Duodenal mucosa (tissue), 2 donors: Measurements from ENCODE around the gene ATXN10.

Source experiments
- H3K27ac ChIP-seq: one replicate; pipeline ENCODE4 v1.7.0; 2013; ENCODE audit warnings: low read depth, low read length
- H3K27me3 ChIP-seq, 2 donors: one replicate each; pipeline ENCODE4 v1.7.0; 2013; ENCODE audit warnings: low read length in 2 of 2, control low read depth in 1 of 2; ENCODE audit not compliant: insufficient read depth in 2 of 2, control insufficient read depth in 1 of 2
- H3K36me3 ChIP-seq, 2 donors: one replicate each; pipeline ENCODE4 v1.7.0; 2013; ENCODE audit warnings: low read length in 2 of 2, control low read depth in 1 of 2; ENCODE audit not compliant: insufficient read depth in 2 of 2, control insufficient read depth in 1 of 2
- H3K4me1 ChIP-seq, 2 donors: one replicate each; pipeline ENCODE4 v1.7.0; 2013; ENCODE audit warnings: low read length in 2 of 2, control low read depth in 1 of 2; ENCODE audit not compliant: insufficient read depth in 2 of 2, control insufficient read depth in 1 of 2
- H3K4me3 ChIP-seq, 2 donors: one replicate each; pipeline ENCODE4 v1.7.0; 2013; ENCODE audit warnings: low read length in 2 of 2, low read depth in 1 of 2
- H3K9ac ChIP-seq, 2 donors: one replicate each; pipeline ENCODE4 v1.7.0; 2013; ENCODE audit warnings: low read length in 2 of 2, low read depth in 1 of 2
- H3K9me3 ChIP-seq, 2 donors: one replicate each; pipeline ENCODE4 v1.7.0; 2013; ENCODE audit warnings: low read length in 2 of 2, control low read depth in 1 of 2; ENCODE audit not compliant: control insufficient read depth in 1 of 2

The ATXN10 gene

GRCh38 chr22:45842291-45842991, 170.8 kb downstream of the ATXN10 start:
- Histone ChIP-seq H3K9ac (no peak overlapping the region), H3K4me3 (no peak overlapping the region), H3K9me3 (no peaks in the 10 kb centered on the region), H3K4me1 (no peaks in the 10 kb centered on the region), H3K27me3 (no peaks in the 10 kb centered on the region), H3K27ac (no peak overlapping the region), H3K36me3 (peaks cover 0 to 21% of the 10 kb centered on the region in 2 donors)

- peaks cover 0 to 21% of the 10 kb centered on the region in 2 donors for H3K36me3 ChIP-seq
- no peaks in the 10 kb centered on the region for H3K4me1 ChIP-seq
- H3K27me3 ChIP-seq, result no peaks in the 10 kb centered on the region
- no peaks in the 10 kb centered on the region for H3K9me3 ChIP-seq
- no peak overlapping the region for H3K9ac ChIP-seq
- no peak overlapping the region for H3K27ac ChIP-seq
- H3K4me3 ChIP-seq, result no peak overlapping the region
Observed at GRCh38 chr22:45843031-45843430, 171.4 kb downstream of the ATXN10 start.

- Histone ChIP-seq H3K36me3 (peaks cover 0 to 23% of the 10 kb centered on the region in 2 donors), H3K9me3 (no peaks in the 10 kb centered on the region), H3K27ac (no peak overlapping the region), H3K4me1 (no peaks in the 10 kb centered on the region), H3K9ac (no peak overlapping the region), H3K27me3 (no peaks in the 10 kb centered on the region), H3K4me3 (no peak overlapping the region)
Observed at GRCh38 chr22:45843986-45844385, 172.4 kb downstream of the ATXN10 start.

- Histone ChIP-seq H3K36me3 (peaks cover 0 to 24% of the 10 kb centered on the region in 2 donors), H3K4me1 (no peaks in the 10 kb centered on the region), H3K9ac (no peak overlapping the region), H3K9me3 (no peaks in the 10 kb centered on the region), H3K4me3 (no peak overlapping the region), H3K27ac (no peak overlapping the region), H3K27me3 (no peaks in the 10 kb centered on the region)
Observed at GRCh38 chr22:45845076-45845487, 173.4 kb downstream of the ATXN10 start.

GRCh38 chr22:45846952-45847351, 175.3 kb downstream of the ATXN10 start:
- Histone ChIP-seq H3K36me3 (peaks cover under 1 to 26% of the 10 kb centered on the region in 2 donors), H3K4me3 (no peak overlapping the region), H3K9me3 (peaks cover 2 to 5% of the 10 kb centered on the region in 2 donors), H3K4me1 (no peaks in the 10 kb centered on the region), H3K27ac (no peak overlapping the region), H3K27me3 (no peaks in the 10 kb centered on the region), H3K9ac (no peak overlapping the region)

GRCh38 chr22:45848904-45849303, 177.3 kb downstream of the ATXN10 start:
- H3K36me3 ChIP-seq, result peaks cover 10 to 24% of the 10 kb centered on the region in 2 donors

GRCh38 chr22:45852826-45853225, 181.2 kb downstream of the ATXN10 start:
- H3K4me3 ChIP-seq, result no peak overlapping the region
- H3K9ac ChIP-seq, result no peak overlapping the region
- peaks cover 13 to 20% of the 10 kb centered on the region in 2 donors for H3K36me3 ChIP-seq
- H3K4me1 ChIP-seq, result no peaks in the 10 kb centered on the region
- no peaks in the 10 kb centered on the region for H3K27me3 ChIP-seq
- H3K27ac ChIP-seq, result no peak overlapping the region
- H3K9me3 ChIP-seq, result peaks cover 12 to 17% of the 10 kb centered on the region in 2 donors

More at GRCh38 chr22:45848904-45849303, 177.3 kb downstream of the ATXN10 start:
- Histone ChIP-seq H3K9me3 (peaks cover 12 to 17% of the 10 kb centered on the region in 2 donors), H3K27ac (no peak overlapping the region), H3K9ac (no peak overlapping the region), H3K27me3 (no peaks in the 10 kb centered on the region), H3K4me3 (no peak overlapping the region), H3K4me1 (no peaks in the 10 kb centered on the region)

- no peaks in the 10 kb centered on the region for H3K27me3 ChIP-seq
- peaks cover 12 to 17% of the 10 kb centered on the region in 2 donors for H3K9me3 ChIP-seq
Observed at GRCh38 chr22:45855961-45856360, 184.3 kb downstream of the ATXN10 start.

GRCh38 chr22:45857519-45857918, 185.9 kb downstream of the ATXN10 start:
- Histone ChIP-seq H3K4me1 (no peaks in the 10 kb centered on the region), H3K27me3 (no peaks in the 10 kb centered on the region), H3K9ac (no peak overlapping the region), H3K4me3 (no peak overlapping the region), H3K36me3 (peaks cover 6 to 9% of the 10 kb centered on the region in 2 donors), H3K27ac (no peak overlapping the region), H3K9me3 (peaks cover 4 to 7% of the 10 kb centered on the region in 2 donors)

More at GRCh38 chr22:45855961-45856360, 184.3 kb downstream of the ATXN10 start:
- no peak overlapping the region for H3K9ac ChIP-seq
- H3K27ac ChIP-seq, result no peak overlapping the region
- H3K36me3 ChIP-seq, result peaks cover 13 to 16% of the 10 kb centered on the region in 2 donors
- H3K4me3 ChIP-seq, result no peak overlapping the region
- no peaks in the 10 kb centered on the region for H3K4me1 ChIP-seq

- H3K27ac ChIP-seq, result no peak overlapping the region
- no peaks in the 10 kb centered on the region for H3K27me3 ChIP-seq
- no peaks in the 10 kb centered on the region for H3K9me3 ChIP-seq
- H3K4me1 ChIP-seq, result peaks cover 0 to 4% of the 10 kb centered on the region in 2 donors
- H3K36me3 ChIP-seq, result peaks cover 3 to 7% of the 10 kb centered on the region in 2 donors
- no peak overlapping the region for H3K4me3 ChIP-seq
- H3K9ac ChIP-seq, result no peak overlapping the region
Observed at GRCh38 chr22:45859231-45860161, 187.9 kb downstream of the ATXN10 start.
